ENCODE data around the gene MPHOSPH9. TPM values are rescaled to one million over a fixed set of nuclear protein-coding genes. Genes with fewer than 3 reads are reported as not detected.
A peak's percentile ranks its signal among the peaks of the same experiment; 100 is the strongest.

The MPHOSPH9 gene
- total RNA-seq, 1 donor from 2014 or later = 33.9 TPM

GRCh38 chr12:123264642-123265041, 31.7 kb upstream of the MPHOSPH9 start:
- TF ChIP-seq, protein P1, sequence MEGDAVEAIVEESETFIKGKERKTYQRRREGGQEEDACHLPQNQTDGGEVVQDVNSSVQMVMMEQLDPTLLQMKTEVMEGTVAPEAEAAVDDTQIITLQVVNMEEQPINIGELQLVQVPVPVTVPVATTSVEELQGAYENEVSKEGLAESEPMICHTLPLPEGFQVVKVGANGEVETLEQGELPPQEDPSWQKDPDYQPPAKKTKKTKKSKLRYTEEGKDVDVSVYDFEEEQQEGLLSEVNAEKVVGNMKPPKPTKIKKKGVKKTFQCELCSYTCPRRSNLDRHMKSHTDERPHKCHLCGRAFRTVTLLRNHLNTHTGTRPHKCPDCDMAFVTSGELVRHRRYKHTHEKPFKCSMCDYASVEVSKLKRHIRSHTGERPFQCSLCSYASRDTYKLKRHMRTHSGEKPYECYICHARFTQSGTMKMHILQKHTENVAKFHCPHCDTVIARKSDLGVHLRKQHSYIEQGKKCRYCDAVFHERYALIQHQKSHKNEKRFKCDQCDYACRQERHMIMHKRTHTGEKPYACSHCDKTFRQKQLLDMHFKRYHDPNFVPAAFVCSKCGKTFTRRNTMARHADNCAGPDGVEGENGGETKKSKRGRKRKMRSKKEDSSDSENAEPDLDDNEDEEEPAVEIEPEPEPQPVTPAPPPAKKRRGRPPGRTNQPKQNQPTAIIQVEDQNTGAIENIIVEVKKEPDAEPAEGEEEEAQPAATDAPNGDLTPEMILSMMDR (IDR thresholded peaks at IDR 0.05) = peak; percentile 10
- Mint-ChIP-seq H3K27ac (ENCODE audit: unreplicated experiment) (no peak overlapping the region), H3K4me3 (ENCODE audit: unreplicated experiment) (no peak overlapping the region), H3K9me3 (ENCODE audit: unreplicated experiment) (no peaks in the 10 kb centered on the region), H3K27me3 (ENCODE audit: unreplicated experiment) (no peaks in the 10 kb centered on the region), H3K36me3 (ENCODE audit: unreplicated experiment) (peaks cover 41% of the 10 kb centered on the region), H3K4me1 (ENCODE audit: unreplicated experiment) (peaks cover 19% of the 10 kb centered on the region)
- DNase-seq (ENCODE audit: extremely low spot score, unreplicated experiment) = no peak

- no peak overlapping the region for H3K4me3 Mint-ChIP-seq (ENCODE audit: unreplicated experiment)
- peaks cover 45% of the 10 kb centered on the region for H3K36me3 Mint-ChIP-seq (ENCODE audit: unreplicated experiment)
- no peak for DNase-seq (ENCODE audit: extremely low spot score, unreplicated experiment)
- no peak overlapping the region for H3K27ac Mint-ChIP-seq (ENCODE audit: unreplicated experiment)
- no peaks in the 10 kb centered on the region for H3K27me3 Mint-ChIP-seq (ENCODE audit: unreplicated experiment)
- TF ChIP-seq, protein P1 (IDR thresholded peaks at IDR 0.05) = no peak
- peaks cover 9% of the 10 kb centered on the region for H3K4me1 Mint-ChIP-seq (ENCODE audit: unreplicated experiment)
- no peaks in the 10 kb centered on the region for H3K9me3 Mint-ChIP-seq (ENCODE audit: unreplicated experiment)
Observed at GRCh38 chr12:123263196-123263817, 30.4 kb upstream of the MPHOSPH9 start.

GRCh38 chr12:123261196-123261595, 28.3 kb upstream of the MPHOSPH9 start:
- DNase-seq (ENCODE audit: extremely low spot score, unreplicated experiment) = no peak
- Mint-ChIP-seq H3K9me3 (ENCODE audit: unreplicated experiment) (no peaks in the 10 kb centered on the region), H3K4me1 (ENCODE audit: unreplicated experiment) (peaks cover 1% of the 10 kb centered on the region), H3K36me3 (ENCODE audit: unreplicated experiment) (peaks cover 52% of the 10 kb centered on the region), H3K27ac (ENCODE audit: unreplicated experiment) (no peak overlapping the region), H3K4me3 (ENCODE audit: unreplicated experiment) (no peak overlapping the region), H3K27me3 (ENCODE audit: unreplicated experiment) (no peaks in the 10 kb centered on the region)
- TF ChIP-seq, protein P1 (IDR thresholded peaks at IDR 0.05) = no peak

DNA sequence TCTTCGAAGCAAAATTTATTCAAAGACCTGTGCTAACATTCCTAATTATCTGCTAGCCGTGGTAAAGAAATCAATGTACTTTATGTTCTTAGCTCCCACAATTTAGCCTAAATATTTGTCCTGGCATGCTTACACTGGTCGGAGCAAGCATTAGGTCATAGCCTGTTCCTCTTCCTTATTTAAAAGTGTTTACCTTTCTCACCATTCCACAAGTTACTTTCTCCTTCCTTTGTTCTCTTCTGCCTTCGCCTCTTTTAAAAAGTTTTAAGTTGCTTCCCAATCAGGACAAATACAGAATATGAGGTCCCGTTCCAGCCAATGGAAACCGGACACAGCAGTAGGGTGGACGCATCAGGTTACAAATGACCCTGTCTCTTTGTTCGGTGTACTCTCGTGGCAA, 27.1 kb upstream of the MPHOSPH9 start:
- Mint-ChIP-seq H3K27me3 (ENCODE audit: unreplicated experiment) (no peaks in the 10 kb centered on the region), H3K9me3 (ENCODE audit: unreplicated experiment) (no peaks in the 10 kb centered on the region), H3K36me3 (ENCODE audit: unreplicated experiment) (peaks cover 54% of the 10 kb centered on the region), H3K27ac (ENCODE audit: unreplicated experiment) (no peak overlapping the region), H3K4me1 (ENCODE audit: unreplicated experiment) (peaks cover 1% of the 10 kb centered on the region), H3K4me3 (ENCODE audit: unreplicated experiment) (no peak overlapping the region)
- TF ChIP-seq, protein P1 (IDR thresholded peaks at IDR 0.05) = no peak
- no peak for DNase-seq (ENCODE audit: extremely low spot score, unreplicated experiment)

- no peaks in the 10 kb centered on the region for H3K27me3 Mint-ChIP-seq (ENCODE audit: unreplicated experiment)
- no peak for DNase-seq (ENCODE audit: extremely low spot score, unreplicated experiment)
- no peaks in the 10 kb centered on the region for H3K9me3 Mint-ChIP-seq (ENCODE audit: unreplicated experiment)
- H3K4me3 Mint-ChIP-seq (ENCODE audit: unreplicated experiment) = no peak overlapping the region
- peaks cover 1% of the 10 kb centered on the region for H3K4me1 Mint-ChIP-seq (ENCODE audit: unreplicated experiment)
- peaks cover 54% of the 10 kb centered on the region for H3K36me3 Mint-ChIP-seq (ENCODE audit: unreplicated experiment)
- H3K27ac Mint-ChIP-seq (ENCODE audit: unreplicated experiment) = no peak overlapping the region
- TF ChIP-seq, protein P1 (IDR thresholded peaks at IDR 0.05) = no peak
Observed at GRCh38 chr12:123258593-123258992, 25.7 kb upstream of the MPHOSPH9 start.
